HL-60/S4 (cell line): ENCODE measurements around the gene AQR.

Experiments used
- in situ Hi-C: fragments of 300-500 bp; cut with MboI; formaldehyde crosslinking; loops from 2 replicates; pipeline ENCODE4 v1.14.3; 2022; ENCODE audit warnings: low sequenced_read_pairs

Gene AQR

DNA sequence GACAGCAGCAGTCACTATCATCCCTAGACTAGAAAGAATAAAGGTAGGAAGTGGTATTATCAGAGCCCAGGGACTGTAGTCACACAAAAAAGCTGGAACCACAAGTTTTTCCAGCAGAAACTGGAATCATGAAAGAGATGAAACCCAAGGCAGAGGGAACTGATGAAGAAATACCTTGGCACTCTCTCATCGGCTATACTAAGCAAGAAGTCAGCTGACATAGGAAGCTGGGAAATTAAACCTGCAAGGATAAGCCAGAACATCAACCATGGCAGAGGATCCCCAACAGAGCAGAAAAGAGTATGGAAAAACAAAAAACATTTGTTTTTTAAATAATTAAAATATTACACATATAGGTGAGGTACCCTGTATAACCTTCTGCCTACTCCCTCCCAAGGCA lies 86.5 kb downstream of the AQR start:
- in situ Hi-C loops, result no loop called here

DNA sequence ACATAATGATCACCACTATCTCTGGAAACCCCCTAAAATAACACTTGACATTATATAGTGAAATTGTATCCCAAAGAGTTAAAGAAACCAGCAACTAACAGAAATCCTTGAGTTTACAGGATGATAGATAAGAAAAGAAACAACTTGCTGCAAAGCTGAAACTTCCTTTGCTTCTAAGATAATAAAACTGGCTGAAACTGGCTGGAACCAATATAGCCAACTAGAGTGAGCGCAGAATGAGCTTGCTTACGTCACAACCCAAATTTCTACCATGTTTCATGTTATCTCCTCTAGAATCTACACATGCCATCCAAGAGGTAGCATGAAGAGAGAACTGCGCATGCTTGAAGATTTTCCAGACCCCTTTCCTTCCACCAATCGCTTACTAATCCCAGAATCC lies 90.4 kb downstream of the AQR start:
- in situ Hi-C loops, result no loop called here

DNA sequence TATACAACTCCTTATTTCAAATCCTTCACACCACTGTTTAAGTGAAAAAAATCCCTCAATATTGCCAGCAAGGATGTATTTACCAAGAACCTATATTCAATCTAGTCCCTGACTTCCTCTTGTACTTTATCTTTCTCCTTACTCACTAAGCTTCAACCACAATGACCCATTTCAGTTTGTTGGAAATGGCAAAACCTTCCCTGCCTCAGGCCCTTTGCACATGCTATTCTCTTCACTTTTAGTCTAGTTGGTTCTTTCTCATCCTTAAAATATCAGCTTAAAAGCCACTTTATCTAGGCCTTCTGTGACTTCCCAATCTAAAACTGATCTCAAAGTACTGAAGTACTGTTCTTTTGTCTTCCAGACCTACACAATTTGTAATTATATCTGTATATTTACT lies 92.9 kb downstream of the AQR start:
- in situ Hi-C loops, result no loop called here

DNA sequence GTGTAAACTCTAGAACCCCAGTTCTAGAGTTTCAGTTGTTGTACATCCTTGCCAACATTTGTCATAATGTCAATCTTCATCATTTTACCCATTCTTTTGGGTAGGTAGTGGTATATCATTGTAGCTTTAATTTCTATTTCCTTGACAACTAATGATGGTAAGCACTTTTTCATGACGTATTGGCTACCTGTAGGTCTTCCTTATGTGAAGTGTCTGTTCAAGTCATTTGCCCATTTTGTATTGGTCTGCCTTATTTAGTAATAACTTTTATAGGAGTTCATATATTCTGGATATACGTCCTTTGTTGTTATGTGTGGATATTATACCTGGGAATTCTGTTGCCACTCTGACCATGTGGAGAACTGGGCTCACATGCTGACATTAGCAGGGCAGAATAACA lies 100.4 kb downstream of the AQR start:
- in situ Hi-C loops, result no loop called here

DNA sequence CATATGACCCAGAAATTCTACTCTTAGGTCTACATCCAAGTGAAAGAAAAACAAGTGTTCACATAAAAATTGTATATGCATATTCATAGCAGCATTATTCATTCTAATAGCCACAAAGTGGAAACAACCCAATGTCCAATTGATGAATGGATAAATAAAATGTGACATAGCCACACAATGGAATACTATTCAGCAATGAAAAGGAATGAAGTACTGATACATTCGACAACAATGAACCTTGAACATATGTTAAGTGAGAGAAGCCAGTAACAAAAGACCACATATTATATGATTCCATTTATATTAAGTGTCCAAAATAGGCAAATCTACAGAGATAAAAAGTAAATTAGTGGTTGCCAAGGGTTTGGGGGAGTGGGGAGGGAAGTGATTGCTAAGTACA lies 104.0 kb downstream of the AQR start:
- in situ Hi-C loops, result no loop called here

DNA sequence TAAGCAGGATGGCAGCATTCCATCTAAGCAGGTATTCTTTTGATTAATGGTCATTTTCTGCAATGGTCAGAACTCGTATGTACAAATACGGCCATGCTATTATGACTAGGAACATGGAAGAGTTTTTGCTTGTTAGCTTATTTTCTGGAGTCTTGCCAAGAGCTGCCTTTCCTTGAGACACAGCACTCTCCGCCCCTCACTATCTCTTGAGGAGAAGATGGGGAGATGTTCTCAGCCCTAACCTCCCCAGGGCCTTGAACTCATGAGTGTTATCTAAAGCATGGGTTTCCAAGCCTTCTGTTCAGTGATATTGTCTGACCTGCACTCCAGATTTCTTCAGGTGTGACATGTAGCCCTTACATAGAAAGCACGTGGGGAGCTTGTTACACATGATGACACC lies 108.3 kb downstream of the AQR start:
- in situ Hi-C loops, result no loop called here

DNA sequence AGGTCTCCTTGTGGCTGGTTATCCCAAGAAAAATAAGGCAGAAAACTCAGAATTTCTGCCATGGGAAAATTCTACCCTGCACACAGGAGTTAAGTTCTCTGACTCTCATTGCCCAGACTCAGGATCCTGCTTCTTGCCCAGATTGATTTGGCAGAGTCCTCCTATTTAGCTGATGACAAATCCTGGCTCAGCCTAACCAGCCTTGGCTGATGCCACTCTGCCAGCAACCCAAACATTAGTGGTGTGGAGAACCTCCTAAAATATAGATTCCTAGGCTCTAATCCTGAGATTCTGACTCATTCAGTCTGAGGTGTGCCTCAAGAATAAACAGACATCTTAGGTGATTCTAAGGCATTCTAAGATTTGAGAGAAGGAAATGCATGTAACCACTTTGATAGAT lies 113.6 kb downstream of the AQR start:
- in situ Hi-C loops, result no loop called here

DNA sequence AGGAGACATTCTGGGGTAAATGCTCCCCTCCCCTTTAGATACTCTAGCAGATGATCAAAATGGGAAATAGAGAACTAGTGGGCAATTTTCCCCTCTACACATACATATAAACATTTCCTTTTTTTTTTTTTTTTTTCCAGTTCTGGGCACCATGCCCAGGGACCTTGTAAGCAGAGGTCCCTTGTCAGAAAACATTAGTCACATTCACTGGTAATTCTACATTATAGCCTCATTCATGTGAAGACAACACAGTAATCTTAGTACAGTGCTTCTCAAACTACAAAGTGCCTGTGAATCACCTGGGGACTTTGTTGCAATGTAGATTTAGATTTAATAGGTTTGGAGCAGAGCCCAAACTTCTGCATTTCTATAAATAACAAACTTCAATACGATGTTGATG lies 114.1 kb downstream of the AQR start:
- in situ Hi-C loops, result no loop called here

DNA sequence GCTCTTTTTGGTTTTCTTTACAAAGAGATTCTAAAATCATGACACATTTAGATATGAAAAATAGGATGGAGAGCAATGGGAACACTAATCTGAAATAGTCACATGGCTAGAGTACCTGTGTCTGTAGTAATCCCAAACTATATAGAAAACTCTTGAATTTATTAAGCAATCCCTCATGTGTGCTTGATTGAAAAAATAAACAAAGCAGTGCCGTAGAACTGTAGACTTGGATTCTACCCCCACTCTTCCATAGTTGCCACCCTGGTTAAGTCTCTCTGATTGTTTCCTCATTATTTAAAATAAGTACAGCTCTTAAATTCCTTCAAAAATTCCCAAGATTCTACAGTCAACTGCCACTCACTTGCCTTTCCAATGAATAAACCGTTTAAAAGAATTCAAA lies 115.3 kb downstream of the AQR start:
- in situ Hi-C loops, result no loop called here

DNA sequence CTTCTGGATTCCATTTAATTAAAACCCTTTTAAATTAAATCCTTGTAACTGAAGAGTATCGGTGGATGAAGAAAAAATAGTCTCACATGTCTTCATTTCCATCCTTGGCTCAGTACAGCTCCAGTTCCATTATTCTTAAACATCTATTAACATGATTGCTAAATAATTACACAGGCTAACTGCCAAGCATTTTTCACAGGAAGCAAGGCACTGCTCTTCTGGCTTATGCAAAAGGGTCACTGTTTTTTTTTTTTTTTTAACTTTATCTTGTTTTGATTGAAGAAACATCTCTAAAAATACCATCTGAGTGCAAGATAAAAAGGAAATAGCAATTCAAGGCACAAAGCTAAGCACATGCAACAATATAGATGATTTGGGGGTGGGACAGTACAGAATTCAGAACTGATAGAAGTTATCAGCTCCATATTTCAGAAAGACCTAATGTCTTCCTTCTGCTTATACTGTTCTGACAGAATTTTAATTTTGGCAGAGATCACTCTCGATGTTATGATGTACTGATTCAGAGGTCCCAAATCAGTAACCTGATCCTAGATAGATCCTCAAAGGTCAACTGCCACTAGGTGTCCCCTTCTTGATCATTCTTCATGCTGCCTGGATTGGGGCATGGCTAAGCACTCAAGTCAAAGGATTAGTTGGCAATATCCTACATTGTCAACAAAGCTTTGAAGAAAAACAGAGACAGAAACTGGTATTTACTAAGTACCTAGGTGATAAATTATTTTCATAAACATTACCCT lies 116.4 kb downstream of the AQR start:
- in situ Hi-C loops, result no loop called here

DNA sequence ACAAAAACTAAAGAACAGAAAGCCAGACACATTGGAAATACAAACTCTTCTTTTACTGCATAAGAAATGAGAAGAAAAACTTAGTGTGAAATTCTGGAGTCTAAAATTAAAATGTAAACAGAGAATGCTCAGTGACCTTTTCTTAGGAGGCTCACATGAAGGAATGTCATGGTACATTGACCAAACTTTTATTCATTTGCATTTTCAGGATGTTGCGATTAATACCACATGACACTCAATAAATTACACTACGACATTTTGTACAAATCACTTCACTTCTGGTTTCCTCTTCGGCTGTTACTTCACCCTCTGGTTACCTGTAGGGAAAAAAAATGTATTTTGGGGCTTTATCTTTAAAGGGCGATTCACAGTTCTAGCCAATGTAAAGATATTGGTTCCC lies 117.8 kb downstream of the AQR start:
- in situ Hi-C loops, result no loop called here

DNA sequence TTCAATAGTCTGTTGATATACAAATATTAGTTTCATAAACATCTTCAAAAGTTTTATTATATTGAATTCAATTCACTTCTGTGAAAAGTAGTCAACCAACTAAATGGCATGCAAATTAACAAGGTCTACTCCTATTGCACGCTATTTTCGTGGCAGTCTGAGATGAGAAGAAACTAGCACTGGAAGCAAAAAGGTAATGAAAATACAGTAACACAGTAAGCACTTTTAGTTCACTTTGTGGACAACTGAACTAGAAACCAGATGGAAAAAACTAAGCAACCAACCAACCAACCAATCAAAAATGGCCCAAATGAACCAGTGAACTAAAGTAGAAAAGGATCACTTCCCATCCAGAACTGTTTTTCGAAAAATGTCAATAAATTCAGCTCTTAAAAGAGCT lies 118.5 kb downstream of the AQR start:
- in situ Hi-C loops, result no loop called here

DNA sequence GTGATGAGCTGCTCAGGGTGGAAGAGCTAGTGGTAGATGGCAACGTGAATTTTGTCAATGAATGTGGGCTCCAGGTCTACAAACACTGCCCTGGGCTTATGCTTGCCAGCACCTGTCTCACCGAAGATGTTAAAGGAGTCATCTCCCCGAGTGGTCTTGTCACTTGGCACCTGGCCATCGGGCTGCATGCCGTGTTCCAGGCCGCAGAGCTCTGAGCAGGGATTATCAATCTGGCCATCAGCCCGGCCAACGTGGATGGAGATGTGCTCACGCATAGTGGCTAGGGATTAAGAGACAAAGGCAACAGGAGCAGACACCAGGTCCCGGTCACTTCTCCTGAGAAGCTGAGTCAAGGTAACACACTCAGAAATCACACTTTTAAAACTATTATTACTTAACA lies 119.4 kb downstream of the AQR start:
- in situ Hi-C loops, result no loop called here

DNA sequence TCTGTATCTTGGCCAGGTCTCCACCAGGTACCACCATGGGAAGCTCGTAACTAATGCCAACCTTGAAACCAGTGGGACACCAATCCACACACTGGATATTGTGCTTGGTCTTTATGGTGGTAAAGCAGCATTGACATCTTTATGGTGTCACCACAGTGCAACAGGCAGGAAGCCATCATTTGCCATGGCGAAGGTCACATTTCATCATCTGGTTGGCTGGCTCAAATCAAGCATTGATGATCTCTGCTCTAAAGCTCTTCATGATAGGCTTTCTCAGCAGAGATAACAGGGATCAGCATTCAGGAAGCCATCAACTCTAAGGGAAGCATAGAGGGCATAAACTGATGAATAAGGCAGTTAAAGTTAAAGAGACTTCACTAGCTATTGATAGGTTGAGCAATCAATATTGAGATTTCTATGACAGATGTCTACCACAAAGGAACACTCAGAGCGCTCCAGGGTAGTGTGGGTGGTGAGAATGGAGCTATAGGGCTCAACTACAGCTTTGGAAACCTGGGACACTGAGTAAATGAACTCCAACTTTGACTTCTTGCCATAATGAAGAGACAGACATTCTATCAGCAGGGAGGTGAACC lies 120.1 kb downstream of the AQR start:
- in situ Hi-C loops, result no loop called here

DNA sequence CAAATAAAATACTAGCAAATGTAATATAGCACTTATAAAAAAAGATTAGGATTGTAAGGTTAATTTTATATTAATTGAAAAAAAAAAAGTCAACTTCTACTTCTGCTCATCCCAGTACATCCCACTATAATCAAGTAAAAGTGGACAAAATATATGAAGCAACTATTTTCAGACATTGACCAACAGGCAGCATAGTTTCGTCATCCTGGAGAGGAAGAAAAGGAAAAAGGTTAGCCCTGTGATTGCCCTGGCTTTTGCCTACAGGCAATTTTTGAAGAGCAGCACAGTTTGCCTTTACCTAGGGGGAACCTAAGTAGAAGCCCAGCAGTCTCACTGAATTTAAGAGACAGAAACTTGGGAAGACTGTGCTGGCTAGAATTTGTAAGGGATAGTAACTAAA lies 121.9 kb downstream of the AQR start:
- in situ Hi-C loops, result no loop called here

DNA sequence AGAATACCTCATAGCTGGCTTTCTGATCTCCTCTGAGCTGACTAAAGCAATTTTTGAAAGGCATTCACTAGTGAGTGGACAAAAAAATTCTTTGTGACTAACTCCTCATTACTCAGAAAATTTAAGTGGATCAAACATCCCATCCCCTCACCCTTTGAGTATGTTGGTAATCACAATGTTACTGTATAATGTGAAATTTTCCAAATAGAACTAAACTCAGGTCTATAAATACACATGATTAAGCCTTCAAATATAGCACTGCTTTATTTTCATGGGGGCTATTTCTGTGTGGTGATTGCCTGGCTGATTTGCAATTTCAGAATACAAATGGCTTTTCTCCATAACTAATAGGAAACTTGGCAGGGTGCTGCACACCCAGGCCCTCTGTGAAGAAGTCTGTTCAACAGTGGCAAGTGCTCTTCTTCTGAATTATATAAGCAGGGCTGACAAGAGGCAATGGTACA lies 128.2 kb downstream of the AQR start:
- in situ Hi-C loops, result no loop called here

DNA sequence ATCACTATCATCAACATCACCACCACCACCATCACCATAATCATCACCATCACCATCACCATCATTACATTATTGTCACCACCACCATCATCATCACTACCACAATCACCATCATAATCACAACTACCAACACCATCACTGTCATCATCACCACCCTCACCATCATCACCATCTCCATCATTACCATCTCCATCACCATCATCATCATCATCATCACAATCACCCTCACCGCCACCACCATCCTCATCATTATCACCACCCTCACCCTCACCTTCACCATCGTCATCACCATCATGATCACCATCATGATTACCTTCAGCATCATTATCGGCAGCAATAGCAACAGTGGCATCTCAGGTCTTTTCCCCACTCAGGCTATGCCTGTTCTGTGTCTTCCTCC lies 131.3 kb downstream of the AQR start:
- in situ Hi-C loops, result no loop called here

DNA sequence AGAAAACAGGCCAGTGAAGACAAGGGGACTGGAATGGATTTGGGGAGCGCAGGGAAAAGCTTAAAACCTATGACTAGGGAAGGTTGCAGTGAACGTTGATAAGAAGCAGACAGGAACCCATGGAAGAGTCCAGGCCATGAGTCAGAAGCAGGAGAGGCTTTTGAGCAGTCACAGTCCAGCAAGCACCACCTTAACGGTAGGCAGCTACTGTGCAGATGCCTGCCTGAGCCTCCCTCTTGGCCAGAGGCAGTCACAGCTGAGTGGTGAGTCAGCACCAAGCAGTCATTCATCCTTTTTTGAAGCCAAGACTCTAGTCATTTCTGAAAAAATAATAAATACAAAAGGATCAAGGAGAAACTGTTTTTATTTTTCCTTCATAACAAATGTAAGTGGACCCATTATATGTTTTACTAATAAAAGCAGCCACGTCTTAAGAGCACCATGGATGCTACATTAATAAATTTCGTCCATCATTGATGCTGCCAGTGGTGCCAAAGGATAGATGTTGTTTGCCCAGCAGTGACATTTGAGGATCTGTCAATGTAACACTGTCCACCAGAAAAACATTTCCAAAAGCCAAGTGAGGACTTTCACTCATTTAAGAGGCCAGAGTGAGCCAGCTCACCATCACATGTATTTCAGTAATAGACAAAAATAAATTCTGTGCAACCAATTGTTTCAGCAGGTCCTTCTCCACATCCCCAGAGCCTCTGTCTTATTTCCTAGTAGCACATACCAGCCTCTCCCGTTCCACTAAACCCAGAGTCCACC lies 132.1 kb downstream of the AQR start:
- in situ Hi-C loops, result no loop called here

DNA sequence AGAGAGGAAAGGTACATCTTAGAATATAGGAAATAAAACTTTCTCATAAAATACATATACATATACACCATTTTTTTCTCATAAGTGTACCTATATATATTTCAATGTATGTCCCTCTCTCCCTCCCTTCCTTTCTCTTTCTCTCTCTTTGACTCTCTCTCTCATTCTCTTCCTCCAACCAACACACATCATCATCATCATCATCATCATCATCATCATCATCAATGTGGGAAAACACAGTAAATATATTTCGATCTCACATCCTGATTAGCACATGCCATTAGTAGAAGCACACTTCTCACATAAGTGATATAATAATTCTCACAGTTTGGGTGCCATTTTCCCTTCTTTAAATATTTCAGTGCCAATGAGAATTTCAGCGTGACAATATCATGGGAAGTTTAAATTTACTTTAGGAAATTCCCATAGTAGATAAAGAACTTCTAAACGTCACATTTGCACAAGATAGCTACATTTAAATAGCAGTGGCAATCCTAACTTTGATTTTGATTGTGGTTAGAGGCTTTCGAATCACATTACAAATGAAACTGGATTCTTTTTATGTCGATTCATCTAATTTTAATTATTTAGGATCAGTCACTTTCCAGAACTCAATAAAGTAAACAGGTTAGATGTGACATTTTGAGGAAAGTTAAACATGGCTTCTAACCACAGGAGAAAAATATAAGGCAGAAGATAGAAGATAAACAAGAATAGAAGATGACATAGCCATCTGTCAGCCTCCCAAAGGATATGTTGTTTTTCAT lies 141.2 kb downstream of the AQR start:
- in situ Hi-C loops, result no loop called here

DNA sequence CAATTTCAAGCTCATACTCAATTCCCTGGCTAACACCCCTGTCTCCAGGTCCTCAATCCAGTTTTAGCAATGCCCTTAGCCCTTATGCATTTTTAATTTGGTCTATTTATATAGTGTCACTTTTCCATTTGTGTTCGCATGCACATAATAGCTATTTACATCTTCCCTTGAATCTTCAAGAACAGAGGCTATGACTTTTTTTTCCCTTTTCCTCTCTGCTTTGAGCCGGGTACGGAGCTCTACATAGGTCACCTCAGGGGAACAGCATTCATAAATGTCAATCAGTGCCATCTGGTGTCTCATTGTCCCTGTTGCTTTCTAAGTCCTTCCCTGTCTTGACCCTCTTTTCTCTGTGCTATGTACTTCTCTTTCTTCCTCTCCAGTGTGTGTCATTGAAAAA lies 147.7 kb downstream of the AQR start:
- in situ Hi-C loops, result no loop called here

DNA sequence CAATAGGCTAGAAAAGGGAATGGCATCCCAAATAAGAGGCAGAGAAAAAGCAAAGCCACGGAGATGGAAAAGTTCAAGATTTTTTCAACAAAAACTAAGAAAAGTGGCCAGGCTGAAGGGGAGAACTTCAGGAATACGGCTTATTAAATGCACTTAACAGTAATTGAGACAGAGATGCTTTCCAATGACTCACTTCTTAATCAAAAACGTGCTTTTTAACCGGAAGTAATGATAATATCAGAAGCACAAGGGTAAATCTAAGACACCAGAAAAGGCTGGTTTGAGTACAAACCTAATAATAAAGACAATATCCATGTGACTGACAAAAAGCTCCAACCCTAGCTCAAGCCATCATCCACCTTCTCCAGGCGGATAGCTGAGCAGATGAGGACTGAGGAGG lies 149.4 kb downstream of the AQR start:
- in situ Hi-C loops, result no loop called here
